HG02588 (cell line): ENCODE data around the gene MYO3B.
"Not testable (repeated sequence)": the region's sequence is repeated elsewhere in the genome, so short reads cannot be mapped to it uniquely, and the experiment has no call there.

Source experiments
- ATAC-seq: cut with Tn5 transposase; IDR thresholded peaks from one replicate; pipeline ENCODE4 v1.9.1; 2021; ENCODE audit warnings: mild to moderate bottlenecking, moderate library complexity; ENCODE audit not compliant: unreplicated experiment

Gene MYO3B

GRCh38 chr2:170587922-170588321 lies 410.0 kb downstream of the MYO3B start:
- no peak for ATAC-seq

GRCh38 chr2:170588729-170589128 lies 410.8 kb downstream of the MYO3B start:
- ATAC-seq, result no peak

- ATAC-seq, result no peak
Measured at GRCh38 chr2:170596576-170596975, 418.6 kb downstream of the MYO3B start.

DNA sequence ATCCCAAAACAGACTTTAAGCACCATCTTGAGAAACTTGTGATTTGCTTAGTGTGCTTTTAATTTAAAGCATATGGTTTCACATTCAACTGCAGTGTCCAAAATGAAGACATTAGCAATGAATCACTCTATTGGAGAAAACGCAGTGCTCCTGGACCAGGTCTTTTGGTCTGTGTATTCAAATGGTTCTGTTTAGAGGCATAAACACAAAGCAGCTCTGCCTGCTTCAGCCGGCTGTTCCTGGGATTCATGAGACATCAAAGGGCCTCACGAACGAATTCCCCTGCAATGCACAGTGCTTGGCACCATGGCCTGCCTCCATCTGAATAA lies 420.1 kb downstream of the MYO3B start:
- ATAC-seq, result no peak

DNA sequence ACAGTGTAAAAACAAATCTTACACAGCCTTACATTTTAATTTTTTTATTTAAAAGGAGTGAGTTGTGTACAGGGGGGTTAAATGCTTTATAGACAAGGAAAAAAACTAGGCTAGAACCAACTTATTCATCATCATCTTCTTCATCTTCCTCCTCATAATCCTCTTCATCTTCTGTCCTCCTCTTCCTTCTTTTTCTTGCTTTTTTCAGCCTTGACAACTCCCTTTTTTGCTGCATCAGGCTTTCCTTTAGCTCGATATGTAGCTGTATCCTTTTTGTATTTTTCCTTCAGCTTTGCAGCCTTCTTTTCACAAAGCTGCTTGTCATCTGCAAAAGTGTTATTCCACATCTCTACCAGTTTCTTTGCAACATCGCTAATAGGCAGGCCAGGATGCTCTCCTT lies 423.5 kb downstream of the MYO3B start:
- no peak for ATAC-seq

GRCh38 chr2:170605862-170606261 lies 427.9 kb downstream of the MYO3B start:
- ATAC-seq, result no peak

GRCh38 chr2:170607171-170607570 lies 429.2 kb downstream of the MYO3B start:
- ATAC-seq, result no peak

GRCh38 chr2:170610615-170611014 lies 432.7 kb downstream of the MYO3B start:
- ATAC-seq, result no peak

GRCh38 chr2:170618948-170619347 lies 441.0 kb downstream of the MYO3B start:
- not testable (repeated sequence) for ATAC-seq

- ATAC-seq, result not testable (repeated sequence)
Measured at GRCh38 chr2:170635094-170635493, 457.1 kb downstream of the MYO3B start.

DNA sequence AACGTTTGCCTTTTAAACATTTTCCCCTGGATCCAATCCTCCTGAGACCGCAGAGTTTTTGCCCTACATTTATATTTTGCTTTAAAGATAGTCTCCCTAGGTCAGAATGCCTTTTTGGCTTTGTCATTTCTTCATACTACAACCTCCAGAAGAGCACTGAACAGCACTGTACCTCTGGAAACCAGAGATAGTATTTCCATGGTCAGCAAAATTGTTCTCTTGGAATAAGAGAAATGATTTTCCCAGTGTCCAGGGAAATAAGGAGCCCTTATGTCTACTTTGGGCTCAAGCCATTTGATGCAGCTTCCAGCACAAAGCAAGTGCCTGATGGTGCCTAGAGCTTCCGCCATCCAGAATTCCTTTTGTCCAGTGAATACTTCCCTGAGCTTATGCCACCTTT lies 461.7 kb downstream of the MYO3B start:
- ATAC-seq, result no peak

DNA sequence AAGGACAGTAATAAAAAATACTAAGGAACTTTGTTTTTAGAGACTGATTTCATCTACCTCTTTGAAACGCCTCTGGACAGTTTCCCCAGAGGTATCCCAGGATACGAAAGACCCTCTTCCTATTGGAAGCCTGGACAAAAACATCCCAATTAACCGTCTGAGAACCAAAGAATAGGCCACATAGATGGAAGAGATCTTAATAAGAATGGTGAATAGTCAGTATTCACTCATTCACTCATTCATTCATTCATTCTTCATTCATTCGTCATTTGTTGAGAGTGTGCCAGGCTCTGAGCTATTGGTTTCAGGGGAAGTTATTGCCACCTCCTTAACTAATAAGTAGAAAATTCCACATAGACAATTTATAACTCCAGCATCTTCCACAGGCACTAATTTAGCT lies 464.0 kb downstream of the MYO3B start:
- no peak for ATAC-seq

- ATAC-seq, result no peak
Measured at GRCh38 chr2:170643346-170643745, 465.4 kb downstream of the MYO3B start.

DNA sequence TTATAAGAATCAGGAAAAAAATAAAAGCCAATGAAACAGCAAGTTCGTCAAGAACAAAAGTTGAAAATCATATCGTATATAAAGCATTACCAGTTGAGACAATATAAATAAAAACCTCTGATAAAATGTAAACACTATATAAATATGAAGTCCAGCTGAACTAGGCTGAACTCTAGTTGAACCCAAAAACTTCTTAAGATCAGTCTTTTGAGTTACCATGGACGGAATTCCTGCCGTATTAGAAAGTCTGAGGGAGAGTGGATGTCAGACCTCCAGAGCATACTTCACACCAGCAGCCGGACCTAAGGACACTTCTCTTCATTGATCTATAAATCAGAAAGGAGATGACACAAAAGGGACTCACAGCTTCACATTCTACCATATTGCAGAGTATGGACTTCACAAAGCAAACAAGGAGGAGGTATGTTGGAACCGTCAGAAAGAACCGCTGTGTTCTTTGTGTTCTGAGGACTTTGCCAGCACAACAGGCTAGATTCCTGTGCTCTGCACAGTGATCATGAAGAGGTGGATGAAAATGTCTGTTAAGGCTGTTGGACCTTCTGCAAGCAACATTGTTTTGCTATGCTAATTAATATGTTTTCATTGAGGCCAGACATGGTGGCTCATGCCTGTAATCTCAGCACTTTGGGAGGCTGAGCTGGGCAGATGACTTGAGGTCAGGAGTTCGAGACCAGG lies 469.9 kb downstream of the MYO3B start:
- ATAC-seq, result no peak

DNA sequence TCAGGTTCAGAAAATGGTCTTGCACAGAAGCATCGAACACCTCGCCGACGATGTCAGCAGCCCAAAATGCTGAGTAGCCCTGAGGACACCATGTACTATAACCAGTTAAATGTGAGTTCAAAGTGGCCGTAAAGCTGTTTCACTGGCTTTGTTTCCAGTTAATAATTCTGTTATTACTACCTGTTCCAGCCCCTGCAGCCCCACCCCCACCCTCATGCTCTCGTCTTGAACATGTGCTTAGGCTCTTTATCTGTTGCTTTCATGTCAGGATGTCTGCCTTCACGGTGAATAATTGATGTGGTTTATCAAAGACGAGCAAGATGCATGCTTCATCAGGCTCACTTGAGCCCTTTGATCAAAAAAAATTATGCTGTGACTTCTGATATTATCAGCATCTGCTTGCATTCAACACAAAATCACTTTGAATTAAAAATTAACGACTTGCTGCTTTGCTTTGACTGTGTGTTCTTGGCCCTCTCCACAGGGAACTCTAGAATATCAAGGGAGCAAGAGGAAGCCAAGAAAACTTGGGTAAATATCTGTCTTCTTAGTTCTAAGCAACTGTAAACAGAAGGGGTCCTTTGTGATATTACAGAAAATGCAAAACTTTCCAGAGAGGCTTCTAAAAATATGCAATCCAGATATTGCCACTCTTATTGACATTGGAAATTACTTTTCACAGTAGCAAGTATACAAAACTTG lies 473.8 kb downstream of the MYO3B start:
- ATAC-seq, result no peak

DNA sequence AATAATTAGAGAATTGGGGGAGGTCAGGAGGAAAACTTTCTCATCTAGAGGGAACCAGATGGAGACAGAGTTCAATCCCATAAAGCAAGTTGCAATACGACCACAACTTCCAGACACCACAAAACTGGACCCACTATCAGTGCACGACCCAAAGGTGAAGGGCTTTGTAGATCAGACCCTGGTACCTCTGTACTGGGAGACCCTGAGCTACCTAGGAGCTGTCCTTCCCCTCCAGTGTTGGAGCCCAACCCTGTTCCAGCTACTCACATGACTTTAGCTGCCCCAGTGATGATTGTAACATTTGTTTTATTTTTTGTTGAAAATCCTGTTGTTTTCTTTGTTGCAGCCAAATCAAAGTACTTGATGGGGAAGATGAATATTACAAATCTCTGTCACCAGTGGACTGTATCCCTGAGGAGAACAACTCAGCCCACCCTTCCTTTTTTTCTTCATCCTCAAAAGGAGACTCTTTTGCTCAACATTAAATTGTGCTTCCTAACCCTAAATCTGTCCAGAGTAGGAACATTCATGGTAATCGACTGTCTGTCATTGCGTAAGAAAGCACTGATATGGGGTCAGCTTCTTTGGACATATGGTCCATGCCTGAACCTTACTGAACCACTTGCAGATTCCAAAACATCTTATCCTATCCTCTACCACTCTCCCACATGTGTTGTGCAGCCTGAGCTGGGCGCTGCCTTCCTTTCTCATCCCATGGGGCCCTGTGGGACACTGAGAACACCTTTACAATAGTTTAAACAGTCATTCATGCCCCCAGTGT lies 474.9 kb downstream of the MYO3B start:
- no peak for ATAC-seq

- no peak for ATAC-seq
Measured at GRCh38 chr2:170656669-170657068, 478.7 kb downstream of the MYO3B start.

- ATAC-seq, result no peak
Measured at GRCh38 chr2:170660409-170660808, 482.5 kb downstream of the MYO3B start.

DNA sequence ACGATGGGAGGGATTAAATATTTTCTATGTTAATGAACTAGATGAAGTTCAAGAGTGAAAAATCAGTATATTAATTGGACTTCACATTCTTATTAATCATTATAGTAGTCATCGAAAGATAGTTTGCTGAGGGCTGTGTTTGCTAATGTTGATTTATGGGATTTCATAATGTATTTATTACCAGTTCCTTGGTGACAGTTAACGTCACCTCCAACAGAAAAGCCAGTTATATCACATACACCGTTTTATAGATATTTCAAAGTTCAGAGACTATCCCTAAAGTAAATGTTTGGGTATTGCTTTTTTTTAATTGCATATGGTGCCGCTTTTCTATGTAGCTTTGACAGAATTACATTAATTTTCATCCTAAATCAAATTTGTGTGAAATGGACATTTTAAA lies 487.8 kb downstream of the MYO3B start:
- no peak for ATAC-seq

- no peak for ATAC-seq
Measured at GRCh38 chr2:170669909-170670308, 492.0 kb downstream of the MYO3B start.

- ATAC-seq, result no peak
Measured at GRCh38 chr2:170670651-170671050, 492.7 kb downstream of the MYO3B start.

- ATAC-seq, result no peak
Measured at GRCh38 chr2:170671079-170671478, 493.1 kb downstream of the MYO3B start.
